ENCODE data around the gene SEC22A.

- TF ChIP-seq FOSL2 (IDR thresholded peaks at IDR 0.05; ENCODE audit: borderline replicate concordance, low read depth) = no peak
- TF ChIP-seq REST (IDR thresholded peaks at IDR 0.05; ENCODE audit: low read depth, low read length) = no peak
- no peak for TF ChIP-seq TAF1 (IDR thresholded peaks at IDR 0.05; ENCODE audit: borderline replicate concordance, low read depth, low read length)
- no peak for TF ChIP-seq CTCF (IDR thresholded peaks at IDR 0.05)
- TF ChIP-seq MAX (IDR thresholded peaks at IDR 0.05; ENCODE audit: low read depth) = no peak
- no peak for TF ChIP-seq RCOR1 (IDR thresholded peaks at IDR 0.05; ENCODE audit: low read length)
- TF ChIP-seq EP300 (IDR thresholded peaks at IDR 0.05; ENCODE audit: borderline replicate concordance in 1 of 2, low read depth in 1 of 2, low read length in 1 of 2) = no peak
- TF ChIP-seq SIN3A (IDR thresholded peaks at IDR 0.05; ENCODE audit: borderline replicate concordance, low read depth, low read length) = no peak
Observed at GRCh38 chr3:123283657-123284398, 82.1 kb downstream of the SEC22A start.

Data from SK-N-SH (cell line).